Astrocyte (in vitro differentiated cells and primary cell): Measurements from ENCODE around the gene TMTC1. TPM values are rescaled to one million over a fixed set of nuclear protein-coding genes. Genes with fewer than 3 reads are reported as not detected.

Experiments used
- DNase-seq: peaks from one replicate; pipeline ENCODE4 v3.0.0-alpha.2; 2010; ENCODE audit warnings: low read depth
- FAIRE-seq: peaks from 2 replicates; lab custom pipeline; 2011; peaks lifted over from hg19 to GRCh38; lab: Jason Lieb, UNC
- H2AFZ ChIP-seq: 2 replicates; pipeline ENCODE4 v1.6.0; 2012; ENCODE audit warnings: low read depth, low read length, inconsistent platforms
- H3K27ac ChIP-seq: 2 replicates; pipeline ENCODE4 v1.5.1; 2011; ENCODE audit warnings: low read depth, low read length, inconsistent platforms
- H3K27me3 ChIP-seq: 2 replicates; pipeline ENCODE4 v1.6.0; 2011; ENCODE audit warnings: low read length, inconsistent platforms; ENCODE audit not compliant: insufficient read depth
- H3K36me3 ChIP-seq: 2 replicates; pipeline ENCODE4 v1.5.1; 2011; ENCODE audit warnings: low read length, inconsistent platforms; ENCODE audit not compliant: insufficient read depth
- H3K4me1 ChIP-seq: 2 replicates; pipeline ENCODE4 v1.5.1; 2011; ENCODE audit warnings: low read length, inconsistent platforms; ENCODE audit not compliant: insufficient read depth
- H3K4me2 ChIP-seq: 2 replicates; pipeline ENCODE4 v1.6.0; 2012; ENCODE audit warnings: low read length, inconsistent platforms
- H3K4me3 ChIP-seq: 2 replicates; pipeline ENCODE4 v1.5.1; 2011; ENCODE audit warnings: low read depth, mild to moderate bottlenecking, low read length, inconsistent platforms; ENCODE audit not compliant: insufficient read depth
- H3K79me2 ChIP-seq: 2 replicates; pipeline ENCODE4 v1.6.0; 2012; ENCODE audit warnings: mild to moderate bottlenecking, low read length, inconsistent platforms; ENCODE audit not compliant: insufficient read depth
- H3K9ac ChIP-seq: 2 replicates; pipeline ENCODE4 v1.6.0; 2012; ENCODE audit warnings: mild to moderate bottlenecking, low read length, inconsistent platforms
- H3K9me3 ChIP-seq: 2 replicates; pipeline ENCODE4 v1.5.1; 2012; ENCODE audit warnings: low read depth, mild to moderate bottlenecking, low read length, inconsistent platforms; ENCODE audit not compliant: insufficient read depth
- H4K20me1 ChIP-seq: 2 replicates; pipeline ENCODE4 v1.6.0; 2012; ENCODE audit warnings: low read length, inconsistent platforms; ENCODE audit not compliant: insufficient read depth
- H3K27ac Mint-ChIP-seq: one replicate; pipeline ENCODE4 v1.8.0; 2021; ENCODE audit warnings: mild to moderate bottlenecking, mixed read lengths; ENCODE audit not compliant: unreplicated experiment
- H3K27me3 Mint-ChIP-seq: one replicate; pipeline ENCODE4 v1.8.0; 2021; ENCODE audit warnings: low read depth, mixed read lengths; ENCODE audit not compliant: unreplicated experiment
- H3K36me3 Mint-ChIP-seq: one replicate; pipeline ENCODE4 v1.8.0; 2021; ENCODE audit warnings: low read depth, mixed read lengths; ENCODE audit not compliant: unreplicated experiment
- H3K4me1 Mint-ChIP-seq: one replicate; pipeline ENCODE4 v1.8.0; 2021; ENCODE audit warnings: low read depth, mixed read lengths; ENCODE audit not compliant: unreplicated experiment
- H3K4me3 Mint-ChIP-seq: one replicate; pipeline ENCODE4 v1.8.0; 2021; ENCODE audit warnings: mild to moderate bottlenecking, moderate library complexity, mixed read lengths; ENCODE audit not compliant: unreplicated experiment
- H3K9me3 Mint-ChIP-seq: one replicate; pipeline ENCODE4 v1.8.0; 2021; ENCODE audit warnings: mild to moderate bottlenecking, mixed read lengths; ENCODE audit not compliant: unreplicated experiment
- EZH2 ChIP-seq: IDR thresholded peaks from 2 replicates; pipeline ENCODE4 v1.6.1; 2012; ENCODE audit warnings: mild to moderate bottlenecking, low read length, inconsistent platforms; ENCODE audit not compliant: insufficient read depth
- total RNA-seq: library from RNA; stranded (reverse); gene quantifications from 2 replicates; pipeline ENCODE4 v1.2.1, GENCODE V29; 2021
- TF ChIP-seq, protein P1 (sequence below): IDR thresholded peaks from 2 replicates; pipeline ENCODE4 v1.5.1; 2011; ENCODE audit warnings: low read depth, mild to moderate bottlenecking, inconsistent platforms, low read length, moderate library complexity; ENCODE audit not compliant: insufficient read depth

TMTC1 gene
- total RNA-seq, 1 donor from 2014 or later = 4.7 TPM

DNA sequence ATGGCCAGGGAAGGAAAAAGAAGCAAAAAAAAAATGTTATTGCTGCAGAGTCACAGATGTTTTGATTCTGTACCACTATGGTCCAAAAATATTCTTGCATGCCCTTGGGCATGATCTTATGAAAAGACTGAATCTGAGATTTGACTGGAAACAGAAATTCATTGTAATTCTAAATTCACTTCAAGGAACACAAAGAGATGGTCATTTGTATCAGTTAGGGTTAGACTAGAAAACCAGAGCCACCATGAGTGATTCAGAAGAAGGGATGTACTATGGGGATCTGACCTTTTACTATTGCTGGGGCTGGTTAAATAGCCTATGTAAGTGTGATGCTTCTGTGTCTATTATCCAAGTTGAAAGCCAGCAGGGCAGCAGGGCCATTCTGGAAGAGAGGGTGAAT, 5.2 kb downstream of the TMTC1 start:
- H3K4me1 Mint-ChIP-seq = peaks cover 4% of the 10 kb centered on the region
- DNase-seq = no peak
- H3K79me2 ChIP-seq = no peaks in the 10 kb centered on the region
- H4K20me1 ChIP-seq = no peaks in the 10 kb centered on the region
- H3K4me1 ChIP-seq = peaks cover 8% of the 10 kb centered on the region
- H3K9me3 Mint-ChIP-seq = peaks cover 9% of the 10 kb centered on the region
- no peak overlapping the region for H3K27ac ChIP-seq
- no peak overlapping the region for H3K4me3 ChIP-seq
- no peaks in the 10 kb centered on the region for H3K9me3 ChIP-seq
- TF ChIP-seq EZH2 = no peak
- TF ChIP-seq, protein P1, sequence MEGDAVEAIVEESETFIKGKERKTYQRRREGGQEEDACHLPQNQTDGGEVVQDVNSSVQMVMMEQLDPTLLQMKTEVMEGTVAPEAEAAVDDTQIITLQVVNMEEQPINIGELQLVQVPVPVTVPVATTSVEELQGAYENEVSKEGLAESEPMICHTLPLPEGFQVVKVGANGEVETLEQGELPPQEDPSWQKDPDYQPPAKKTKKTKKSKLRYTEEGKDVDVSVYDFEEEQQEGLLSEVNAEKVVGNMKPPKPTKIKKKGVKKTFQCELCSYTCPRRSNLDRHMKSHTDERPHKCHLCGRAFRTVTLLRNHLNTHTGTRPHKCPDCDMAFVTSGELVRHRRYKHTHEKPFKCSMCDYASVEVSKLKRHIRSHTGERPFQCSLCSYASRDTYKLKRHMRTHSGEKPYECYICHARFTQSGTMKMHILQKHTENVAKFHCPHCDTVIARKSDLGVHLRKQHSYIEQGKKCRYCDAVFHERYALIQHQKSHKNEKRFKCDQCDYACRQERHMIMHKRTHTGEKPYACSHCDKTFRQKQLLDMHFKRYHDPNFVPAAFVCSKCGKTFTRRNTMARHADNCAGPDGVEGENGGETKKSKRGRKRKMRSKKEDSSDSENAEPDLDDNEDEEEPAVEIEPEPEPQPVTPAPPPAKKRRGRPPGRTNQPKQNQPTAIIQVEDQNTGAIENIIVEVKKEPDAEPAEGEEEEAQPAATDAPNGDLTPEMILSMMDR = no peak
- peaks cover 3% of the 10 kb centered on the region for H3K27me3 Mint-ChIP-seq
- H3K36me3 ChIP-seq = no peaks in the 10 kb centered on the region
- no peak overlapping the region for H3K9ac ChIP-seq
- H3K36me3 Mint-ChIP-seq = peaks cover 2% of the 10 kb centered on the region
- peaks cover 14% of the 10 kb centered on the region for H3K27me3 ChIP-seq
- no peak for FAIRE-seq
- no peak overlapping the region for H3K4me2 ChIP-seq
- no peak overlapping the region for H3K27ac Mint-ChIP-seq
- H3K4me3 Mint-ChIP-seq = no peak overlapping the region
- H2AFZ ChIP-seq = no peak overlapping the region

GRCh38 chr12:29773076-29773475, 10.7 kb downstream of the TMTC1 start:
- no peak for DNase-seq
- H3K4me3 Mint-ChIP-seq = no peak overlapping the region
- Histone ChIP-seq H3K4me2 (no peak overlapping the region), H2AFZ (no peak overlapping the region), H3K4me3 (no peak overlapping the region), H3K27me3 (no peaks in the 10 kb centered on the region), H3K4me1 (no peaks in the 10 kb centered on the region), H4K20me1 (no peaks in the 10 kb centered on the region), H3K9me3 (no peaks in the 10 kb centered on the region), H3K9ac (no peak overlapping the region), H3K27ac (no peak overlapping the region), H3K79me2 (no peaks in the 10 kb centered on the region), H3K36me3 (no peaks in the 10 kb centered on the region)
- H3K9me3 Mint-ChIP-seq = peaks cover 9% of the 10 kb centered on the region
- no peak overlapping the region for H3K27ac Mint-ChIP-seq
- TF ChIP-seq, protein P1 = no peak
- TF ChIP-seq EZH2 = no peak
- H3K36me3 Mint-ChIP-seq = peaks cover 2% of the 10 kb centered on the region
- H3K4me1 Mint-ChIP-seq = peaks cover 2% of the 10 kb centered on the region
- H3K27me3 Mint-ChIP-seq = no peaks in the 10 kb centered on the region
- no peak for FAIRE-seq

DNA sequence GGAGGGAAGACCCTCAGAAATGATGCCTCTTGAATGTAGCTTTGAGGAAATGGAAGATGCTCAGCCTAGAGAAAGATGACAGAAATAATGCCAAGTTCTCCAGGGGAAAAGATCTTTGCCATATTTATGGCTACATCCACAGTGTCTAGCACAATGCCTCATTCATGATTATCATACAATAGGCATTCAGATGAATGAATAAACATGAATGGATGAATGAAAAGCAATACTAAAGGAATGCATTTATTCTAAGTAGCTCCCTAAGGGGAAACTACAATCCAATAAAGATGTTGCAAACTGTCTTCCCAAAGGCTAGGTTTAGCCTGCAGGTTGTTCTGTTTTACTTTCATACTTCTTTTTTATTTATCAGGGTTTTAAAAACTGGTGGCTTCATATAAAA, 12.0 kb downstream of the TMTC1 start:
- H3K9me3 Mint-ChIP-seq = peaks cover 9% of the 10 kb centered on the region
- no peaks in the 10 kb centered on the region for H3K79me2 ChIP-seq
- no peak for FAIRE-seq

More for the DNA sequence above, 12.0 kb downstream of the TMTC1 start:
- Histone ChIP-seq H3K27ac (no peak overlapping the region), H3K27me3 (no peaks in the 10 kb centered on the region), H3K9ac (no peak overlapping the region), H3K36me3 (no peaks in the 10 kb centered on the region), H3K4me1 (no peaks in the 10 kb centered on the region), H3K9me3 (no peaks in the 10 kb centered on the region), H4K20me1 (no peaks in the 10 kb centered on the region), H3K4me3 (no peak overlapping the region), H3K4me2 (no peak overlapping the region), H2AFZ (no peak overlapping the region)
- DNase-seq = no peak
- H3K27ac Mint-ChIP-seq = no peak overlapping the region
- H3K4me1 Mint-ChIP-seq = peaks cover 2% of the 10 kb centered on the region
- H3K4me3 Mint-ChIP-seq = no peak overlapping the region
- no peaks in the 10 kb centered on the region for H3K27me3 Mint-ChIP-seq
- peaks cover 2% of the 10 kb centered on the region for H3K36me3 Mint-ChIP-seq
- TF ChIP-seq EZH2 = no peak
- TF ChIP-seq, protein P1 = no peak
